Measurements from ENCODE around the gene MED13L. TPM values are rescaled to one million over a fixed set of nuclear protein-coding genes. Genes with fewer than 3 reads are reported as not detected.
A peak's percentile ranks its signal among the peaks of the same experiment; 100 is the strongest.

MED13L gene
- total RNA-seq, 4 donors from 2014 or later = 168 to 349 (median 246) TPM

- H3K36me3 ChIP-seq = no peaks in the 10 kb centered on the region
- no peak for DNase-seq
- H3K9me3 ChIP-seq = no peaks in the 10 kb centered on the region
- peaks cover 66 to 68% of the 10 kb centered on the region in 2 donors for H3K4me1 ChIP-seq
- no peaks in the 10 kb centered on the region for H3K27me3 ChIP-seq
- peak overlapping the region in 2 of 3 donors; percentile 40 to 85 for H3K27ac ChIP-seq
- no peak overlapping the region for H3K4me3 ChIP-seq (replicated peaks in 1 of 3)
- TF ChIP-seq POLR2A (IDR thresholded peaks at IDR 0.05) (no peak), CTCF (IDR thresholded peaks at IDR 0.05) (no peak)
- WGBS, 2 donors = 43% methylated on average over 4 of the region's 4 CpGs
- intact Hi-C loops (cut with DNase I) = no loop called here
Observed at GRCh38 chr12:116213014-116213413, 64.5 kb downstream of the MED13L start.

- H3K27me3 ChIP-seq = no peaks in the 10 kb centered on the region
- no peak for DNase-seq
- TF ChIP-seq CTCF (IDR thresholded peaks at IDR 0.05) = no peak
- TF ChIP-seq POLR2A (IDR thresholded peaks at IDR 0.05) = no peak
- peaks cover 46 to 47% of the 10 kb centered on the region in 2 donors for H3K4me1 ChIP-seq
- no peak overlapping the region for H3K27ac ChIP-seq
- intact Hi-C loops (cut with DNase I) = no loop called here
- H3K4me3 ChIP-seq (replicated peaks in 1 of 3) = no peak overlapping the region
- WGBS, 2 donors = 85% methylated on average over 4 of the region's 4 CpGs
- no peaks in the 10 kb centered on the region for H3K9me3 ChIP-seq
- H3K36me3 ChIP-seq = no peaks in the 10 kb centered on the region
Observed at GRCh38 chr12:116210762-116211161, 66.7 kb downstream of the MED13L start.

- no peaks in the 10 kb centered on the region for H3K36me3 ChIP-seq
- no peaks in the 10 kb centered on the region for H3K9me3 ChIP-seq
- WGBS, 2 donors = 82 to 83% methylated on average over 5 of the region's 5 CpGs
- intact Hi-C loops (cut with DNase I) = no loop called here
- H3K27ac ChIP-seq = no peak overlapping the region
- no peak for TF ChIP-seq POLR2A (IDR thresholded peaks at IDR 0.05)
- no peak for TF ChIP-seq CTCF (IDR thresholded peaks at IDR 0.05)
- DNase-seq = no peak
- no peak overlapping the region for H3K4me3 ChIP-seq (replicated peaks in 1 of 3)
- peaks cover 41 to 42% of the 10 kb centered on the region in 2 donors for H3K4me1 ChIP-seq
- H3K27me3 ChIP-seq = no peaks in the 10 kb centered on the region
Observed at GRCh38 chr12:116210131-116210530, 67.4 kb downstream of the MED13L start.

- DNase-seq = no peak
- Histone ChIP-seq H3K27ac (no peak overlapping the region), H3K4me3 (replicated peaks in 1 of 3) (no peak overlapping the region), H3K9me3 (no peaks in the 10 kb centered on the region), H3K36me3 (no peaks in the 10 kb centered on the region), H3K27me3 (no peaks in the 10 kb centered on the region), H3K4me1 (peaks cover 35% of the 10 kb centered on the region in 2 donors)
- WGBS, 2 donors = 93 to 97% methylated on average over 2 of the region's 2 CpGs
- TF ChIP-seq POLR2A (IDR thresholded peaks at IDR 0.05) (no peak), CTCF (IDR thresholded peaks at IDR 0.05) (no peak)
- intact Hi-C loops (cut with DNase I) = no loop called here
Observed at GRCh38 chr12:116209503-116209902, 68.0 kb downstream of the MED13L start.

- intact Hi-C loops (cut with DNase I) = no loop called here
Observed at GRCh38 chr12:116207274-116207673, 70.2 kb downstream of the MED13L start.

More at GRCh38 chr12:116207274-116207673, 70.2 kb downstream of the MED13L start:
- 96 to 100% methylated on average over 3 of the region's 3 CpGs for WGBS, 2 donors
- Histone ChIP-seq H3K36me3 (no peaks in the 10 kb centered on the region), H3K4me3 (replicated peaks in 1 of 3) (no peak overlapping the region), H3K4me1 (peaks cover 20 to 23% of the 10 kb centered on the region in 2 donors), H3K27ac (no peak overlapping the region), H3K27me3 (no peaks in the 10 kb centered on the region), H3K9me3 (no peaks in the 10 kb centered on the region)
- no peak for TF ChIP-seq CTCF (IDR thresholded peaks at IDR 0.05)
- TF ChIP-seq POLR2A (IDR thresholded peaks at IDR 0.05) = no peak
- no peak for DNase-seq

Measured in thyroid gland (tissue), 4 donors.